Measurements from ENCODE around the gene PRXL2B. TPM values are rescaled to one million over a fixed set of nuclear protein-coding genes. Genes with fewer than 3 reads are reported as not detected.

Gene PRXL2B
- total and polyA plus RNA-seq, 4 donors: 4.6 to 10.2 (median 8.1) TPM

DNA sequence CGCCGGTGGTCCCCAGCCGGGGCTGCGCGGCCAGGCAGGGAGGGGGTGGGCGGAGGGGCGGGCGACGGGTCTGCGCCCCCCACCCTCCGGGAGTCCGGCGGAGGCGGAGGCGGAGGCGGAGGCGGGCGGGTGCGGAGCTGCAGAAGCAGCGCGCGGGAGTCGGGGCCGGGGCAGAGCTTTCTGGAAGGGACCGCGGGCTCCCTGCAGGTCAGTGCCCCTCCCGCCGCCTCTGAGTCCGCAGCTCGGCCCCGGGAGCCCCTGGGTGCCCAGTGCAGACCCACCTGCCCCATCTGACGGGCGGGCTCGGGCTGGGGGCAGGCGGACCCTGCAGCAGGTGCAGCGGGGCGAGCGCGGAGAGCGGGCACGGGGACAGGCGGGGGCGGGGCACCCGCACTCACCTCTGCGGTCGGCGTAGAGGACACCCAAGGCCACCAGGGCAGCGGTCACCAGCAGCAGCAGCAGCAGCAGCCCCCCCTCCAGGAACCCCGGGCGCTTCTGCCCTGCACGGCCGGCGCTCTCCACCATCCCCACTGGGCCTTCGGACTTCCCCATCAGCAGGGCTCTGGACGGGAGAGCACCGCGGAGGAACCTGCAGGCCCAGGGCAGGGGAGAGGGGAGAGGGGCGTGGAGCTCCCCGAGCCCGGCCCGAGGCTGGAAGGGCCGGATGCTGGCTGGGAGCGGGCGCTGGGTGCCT lies 42.5 kb downstream of the PRXL2B start:
- H3K27me3 ChIP-seq (ENCODE audit: control insufficient read depth in 4 of 4, insufficient read depth in 4 of 4, low read length in 3 of 4): peaks cover 0 to 7% (median 3%) of the 10 kb centered on the region in 4 donors
- WGBS: 4% methylated on average over 64 of the region's 64 CpGs
- H3K36me3 ChIP-seq (ENCODE audit: control insufficient read depth in 4 of 4, insufficient read depth in 3 of 4, low read depth in 1 of 4, low read length in 3 of 4): no peaks in the 10 kb centered on the region
- TF ChIP-seq TAF1 (conservative IDR thresholded peaks at IDR 0.05): no peak
- TF ChIP-seq, protein P1, sequence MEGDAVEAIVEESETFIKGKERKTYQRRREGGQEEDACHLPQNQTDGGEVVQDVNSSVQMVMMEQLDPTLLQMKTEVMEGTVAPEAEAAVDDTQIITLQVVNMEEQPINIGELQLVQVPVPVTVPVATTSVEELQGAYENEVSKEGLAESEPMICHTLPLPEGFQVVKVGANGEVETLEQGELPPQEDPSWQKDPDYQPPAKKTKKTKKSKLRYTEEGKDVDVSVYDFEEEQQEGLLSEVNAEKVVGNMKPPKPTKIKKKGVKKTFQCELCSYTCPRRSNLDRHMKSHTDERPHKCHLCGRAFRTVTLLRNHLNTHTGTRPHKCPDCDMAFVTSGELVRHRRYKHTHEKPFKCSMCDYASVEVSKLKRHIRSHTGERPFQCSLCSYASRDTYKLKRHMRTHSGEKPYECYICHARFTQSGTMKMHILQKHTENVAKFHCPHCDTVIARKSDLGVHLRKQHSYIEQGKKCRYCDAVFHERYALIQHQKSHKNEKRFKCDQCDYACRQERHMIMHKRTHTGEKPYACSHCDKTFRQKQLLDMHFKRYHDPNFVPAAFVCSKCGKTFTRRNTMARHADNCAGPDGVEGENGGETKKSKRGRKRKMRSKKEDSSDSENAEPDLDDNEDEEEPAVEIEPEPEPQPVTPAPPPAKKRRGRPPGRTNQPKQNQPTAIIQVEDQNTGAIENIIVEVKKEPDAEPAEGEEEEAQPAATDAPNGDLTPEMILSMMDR (IDR thresholded peaks at IDR 0.05; ENCODE audit: low read depth, low read length, missing input control): no peak
- no peak for TF ChIP-seq GABPA (IDR thresholded peaks at IDR 0.05 in 1 of 2, conservative IDR thresholded peaks at IDR 0.05 in 1 of 2)
- H3K9me3 ChIP-seq (ENCODE audit: control insufficient read depth in 4 of 4, low read length in 3 of 4): no peaks in the 10 kb centered on the region
- no peak for DNase-seq (ENCODE audit: low spot score)
- H3K9ac ChIP-seq (ENCODE audit: low read depth in 1 of 2, low read length in 2 of 2): no peak overlapping the region
- no peaks in the 10 kb centered on the region for H3K4me1 ChIP-seq (ENCODE audit: control insufficient read depth in 4 of 4, insufficient read depth in 4 of 4, low read length in 3 of 4)
- no peak overlapping the region for H3K27ac ChIP-seq (ENCODE audit: low read depth in 1 of 2, low read length in 2 of 2)
- H3K4me3 ChIP-seq (ENCODE audit: low read depth in 1 of 3, low read length in 3 of 3): no peak overlapping the region

DNA sequence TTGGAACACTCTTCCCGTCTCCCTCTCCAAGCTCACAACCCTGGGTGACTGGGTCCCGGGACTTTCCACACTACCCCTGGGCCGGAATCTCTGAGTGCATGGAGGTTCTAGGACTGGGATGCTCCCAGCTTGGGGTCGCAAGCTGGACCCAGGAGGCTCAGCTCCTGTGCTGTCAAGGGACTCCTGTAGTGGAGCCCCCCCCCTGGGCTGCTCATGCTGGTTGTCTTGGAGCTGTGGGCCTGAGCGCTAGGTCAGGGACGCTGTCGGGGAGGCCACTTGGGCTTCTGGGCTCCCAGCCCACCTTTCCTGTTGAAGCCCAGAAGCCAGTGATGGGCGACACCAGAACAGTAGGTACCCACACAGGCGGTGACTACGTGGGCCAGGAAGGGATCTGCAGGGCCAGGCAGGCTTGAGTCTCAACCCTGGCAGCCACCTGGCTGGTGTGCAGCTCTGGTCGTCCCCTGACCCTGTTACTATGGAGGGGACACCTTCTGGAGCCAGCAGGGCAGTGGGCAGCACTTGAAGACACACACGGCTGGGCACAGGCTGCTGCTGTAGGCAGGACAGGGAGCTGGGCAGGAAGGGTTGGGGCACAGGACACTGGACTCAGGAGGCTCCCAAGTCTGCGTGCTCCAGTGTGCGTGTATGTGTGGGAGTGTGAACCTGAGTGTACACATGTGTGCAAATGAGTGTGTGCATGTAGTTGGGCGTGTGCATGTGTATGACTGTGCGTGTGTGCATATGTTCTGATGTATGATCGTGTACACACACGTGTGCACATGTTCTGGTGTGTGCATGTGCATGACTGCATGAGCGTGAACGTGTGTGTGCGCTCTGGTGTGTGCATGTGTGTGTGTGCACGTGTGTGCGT lies 43.3 kb downstream of the PRXL2B start:
- 87% methylated on average over 23 of the region's 23 CpGs for WGBS
- Histone ChIP-seq H3K36me3 (ENCODE audit: control insufficient read depth in 4 of 4, insufficient read depth in 3 of 4, low read depth in 1 of 4, low read length in 3 of 4) (no peaks in the 10 kb centered on the region), H3K4me1 (ENCODE audit: control insufficient read depth in 4 of 4, insufficient read depth in 4 of 4, low read length in 3 of 4) (no peaks in the 10 kb centered on the region), H3K27ac (ENCODE audit: low read depth in 1 of 2, low read length in 2 of 2) (no peak overlapping the region), H3K27me3 (ENCODE audit: control insufficient read depth in 4 of 4, insufficient read depth in 4 of 4, low read length in 3 of 4) (peaks cover 0 to 7% (median 3%) of the 10 kb centered on the region in 4 donors), H3K9me3 (ENCODE audit: control insufficient read depth in 4 of 4, low read length in 3 of 4) (no peaks in the 10 kb centered on the region), H3K9ac (ENCODE audit: low read depth in 1 of 2, low read length in 2 of 2) (no peak overlapping the region), H3K4me3 (ENCODE audit: low read depth in 1 of 3, low read length in 3 of 3) (no peak overlapping the region)
- no peak for TF ChIP-seq JUND (IDR thresholded peaks at IDR 0.05)
- TF ChIP-seq GABPA (IDR thresholded peaks at IDR 0.05 in 1 of 2, conservative IDR thresholded peaks at IDR 0.05 in 1 of 2): no peak
- no peak for TF ChIP-seq SP1 (IDR thresholded peaks at IDR 0.05)
- TF ChIP-seq, protein P2, sequence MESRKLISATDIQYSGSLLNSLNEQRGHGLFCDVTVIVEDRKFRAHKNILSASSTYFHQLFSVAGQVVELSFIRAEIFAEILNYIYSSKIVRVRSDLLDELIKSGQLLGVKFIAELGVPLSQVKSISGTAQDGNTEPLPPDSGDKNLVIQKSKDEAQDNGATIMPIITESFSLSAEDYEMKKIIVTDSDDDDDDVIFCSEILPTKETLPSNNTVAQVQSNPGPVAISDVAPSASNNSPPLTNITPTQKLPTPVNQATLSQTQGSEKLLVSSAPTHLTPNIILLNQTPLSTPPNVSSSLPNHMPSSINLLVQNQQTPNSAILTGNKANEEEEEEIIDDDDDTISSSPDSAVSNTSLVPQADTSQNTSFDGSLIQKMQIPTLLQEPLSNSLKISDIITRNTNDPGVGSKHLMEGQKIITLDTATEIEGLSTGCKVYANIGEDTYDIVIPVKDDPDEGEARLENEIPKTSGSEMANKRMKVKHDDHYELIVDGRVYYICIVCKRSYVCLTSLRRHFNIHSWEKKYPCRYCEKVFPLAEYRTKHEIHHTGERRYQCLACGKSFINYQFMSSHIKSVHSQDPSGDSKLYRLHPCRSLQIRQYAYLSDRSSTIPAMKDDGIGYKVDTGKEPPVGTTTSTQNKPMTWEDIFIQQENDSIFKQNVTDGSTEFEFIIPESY (IDR thresholded peaks at IDR 0.05): no peak
- no peak for TF ChIP-seq HNF4A (conservative IDR thresholded peaks at IDR 0.05)
- no peak for TF ChIP-seq NR2F2 (IDR thresholded peaks at IDR 0.05)
- TF ChIP-seq, protein P3, sequence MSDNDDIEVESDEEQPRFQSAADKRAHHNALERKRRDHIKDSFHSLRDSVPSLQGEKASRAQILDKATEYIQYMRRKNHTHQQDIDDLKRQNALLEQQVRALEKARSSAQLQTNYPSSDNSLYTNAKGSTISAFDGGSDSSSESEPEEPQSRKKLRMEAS (IDR thresholded peaks at IDR 0.05): no peak
- no peak for TF ChIP-seq YY1 (IDR thresholded peaks at IDR 0.05)
- no peak for TF ChIP-seq FOXA1 (IDR thresholded peaks at IDR 0.05)
- TF ChIP-seq, protein P4, sequence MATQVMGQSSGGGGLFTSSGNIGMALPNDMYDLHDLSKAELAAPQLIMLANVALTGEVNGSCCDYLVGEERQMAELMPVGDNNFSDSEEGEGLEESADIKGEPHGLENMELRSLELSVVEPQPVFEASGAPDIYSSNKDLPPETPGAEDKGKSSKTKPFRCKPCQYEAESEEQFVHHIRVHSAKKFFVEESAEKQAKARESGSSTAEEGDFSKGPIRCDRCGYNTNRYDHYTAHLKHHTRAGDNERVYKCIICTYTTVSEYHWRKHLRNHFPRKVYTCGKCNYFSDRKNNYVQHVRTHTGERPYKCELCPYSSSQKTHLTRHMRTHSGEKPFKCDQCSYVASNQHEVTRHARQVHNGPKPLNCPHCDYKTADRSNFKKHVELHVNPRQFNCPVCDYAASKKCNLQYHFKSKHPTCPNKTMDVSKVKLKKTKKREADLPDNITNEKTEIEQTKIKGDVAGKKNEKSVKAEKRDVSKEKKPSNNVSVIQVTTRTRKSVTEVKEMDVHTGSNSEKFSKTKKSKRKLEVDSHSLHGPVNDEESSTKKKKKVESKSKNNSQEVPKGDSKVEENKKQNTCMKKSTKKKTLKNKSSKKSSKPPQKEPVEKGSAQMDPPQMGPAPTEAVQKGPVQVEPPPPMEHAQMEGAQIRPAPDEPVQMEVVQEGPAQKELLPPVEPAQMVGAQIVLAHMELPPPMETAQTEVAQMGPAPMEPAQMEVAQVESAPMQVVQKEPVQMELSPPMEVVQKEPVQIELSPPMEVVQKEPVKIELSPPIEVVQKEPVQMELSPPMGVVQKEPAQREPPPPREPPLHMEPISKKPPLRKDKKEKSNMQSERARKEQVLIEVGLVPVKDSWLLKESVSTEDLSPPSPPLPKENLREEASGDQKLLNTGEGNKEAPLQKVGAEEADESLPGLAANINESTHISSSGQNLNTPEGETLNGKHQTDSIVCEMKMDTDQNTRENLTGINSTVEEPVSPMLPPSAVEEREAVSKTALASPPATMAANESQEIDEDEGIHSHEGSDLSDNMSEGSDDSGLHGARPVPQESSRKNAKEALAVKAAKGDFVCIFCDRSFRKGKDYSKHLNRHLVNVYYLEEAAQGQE (IDR thresholded peaks at IDR 0.05): no peak
- TF ChIP-seq TAF1 (conservative IDR thresholded peaks at IDR 0.05): no peak
- no peak for TF ChIP-seq EGR1 (IDR thresholded peaks at IDR 0.05; ENCODE audit: low read depth in 2 of 2)
- TF ChIP-seq RXRA (IDR thresholded peaks at IDR 0.05): no peak
- TF ChIP-seq, protein P5, sequence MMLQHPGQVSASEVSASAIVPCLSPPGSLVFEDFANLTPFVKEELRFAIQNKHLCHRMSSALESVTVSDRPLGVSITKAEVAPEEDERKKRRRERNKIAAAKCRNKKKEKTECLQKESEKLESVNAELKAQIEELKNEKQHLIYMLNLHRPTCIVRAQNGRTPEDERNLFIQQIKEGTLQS (IDR thresholded peaks at IDR 0.05): no peak
- no peak for TF ChIP-seq FOXA2 (IDR thresholded peaks at IDR 0.05)
- TF ChIP-seq RAD21 (IDR thresholded peaks at IDR 0.05): no peak
- TF ChIP-seq, protein P1 (IDR thresholded peaks at IDR 0.05; ENCODE audit: low read depth, low read length, missing input control): no peak
- no peak for TF ChIP-seq HNF4G (IDR thresholded peaks at IDR 0.05)
- DNase-seq (ENCODE audit: low spot score): no peak
